ENCODE data around the gene TRMT10B.

- TF ChIP-seq CTCF (IDR thresholded peaks at IDR 0.05) = no peak
- TF ChIP-seq RAD21 (conservative IDR thresholded peaks at IDR 0.05 in 1 of 2, IDR thresholded peaks at IDR 0.05 in 1 of 2) = no peak
- TF ChIP-seq HOXA7 (CRISPR knock-in tag; IDR thresholded peaks at IDR 0.05) = no peak
- TF ChIP-seq RCOR1 (IDR thresholded peaks at IDR 0.05; ENCODE audit: low read depth, low read length) = no peak
- no peak for TF ChIP-seq MYC (IDR thresholded peaks at IDR 0.05; ENCODE audit: borderline replicate concordance, low read length)
Observed at GRCh38 chr9:37792122-37792521, 38.5 kb downstream of the TRMT10B start.

All from A549 (cell line).